ENCODE results near the gene USP5. TPM values are rescaled to one million over a fixed set of nuclear protein-coding genes. Genes with fewer than 3 reads are reported as not detected.

USP5 gene
- polyA plus RNA-seq, 3 donors, result 55.0 to 70.2 (median 58.4) TPM

DNA sequence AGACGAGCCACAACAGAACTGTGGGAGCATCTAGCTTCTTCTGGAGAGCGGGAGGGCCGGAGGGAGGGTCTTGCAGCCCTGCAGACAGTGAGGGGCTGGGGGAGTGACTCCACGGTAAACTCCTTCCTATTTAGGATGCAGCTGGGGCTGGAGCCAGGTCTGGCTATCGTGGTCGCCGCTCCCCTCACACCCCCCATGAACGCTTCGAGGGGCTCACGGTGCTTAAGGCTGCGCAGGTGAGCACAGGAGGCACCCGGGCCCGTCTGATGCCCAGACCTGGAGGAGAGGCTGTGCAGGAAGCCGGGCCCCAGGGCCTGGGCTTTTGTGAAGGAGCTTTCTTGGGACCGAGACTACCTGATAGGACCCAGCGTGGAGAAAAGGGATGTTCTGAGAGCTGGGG lies 15.1 kb upstream of the USP5 start:
- no peak for DNase-seq (ENCODE audit: extremely low read depth in 1 of 11, low read depth in 9 of 11, low spot score in 4 of 11)

DNA sequence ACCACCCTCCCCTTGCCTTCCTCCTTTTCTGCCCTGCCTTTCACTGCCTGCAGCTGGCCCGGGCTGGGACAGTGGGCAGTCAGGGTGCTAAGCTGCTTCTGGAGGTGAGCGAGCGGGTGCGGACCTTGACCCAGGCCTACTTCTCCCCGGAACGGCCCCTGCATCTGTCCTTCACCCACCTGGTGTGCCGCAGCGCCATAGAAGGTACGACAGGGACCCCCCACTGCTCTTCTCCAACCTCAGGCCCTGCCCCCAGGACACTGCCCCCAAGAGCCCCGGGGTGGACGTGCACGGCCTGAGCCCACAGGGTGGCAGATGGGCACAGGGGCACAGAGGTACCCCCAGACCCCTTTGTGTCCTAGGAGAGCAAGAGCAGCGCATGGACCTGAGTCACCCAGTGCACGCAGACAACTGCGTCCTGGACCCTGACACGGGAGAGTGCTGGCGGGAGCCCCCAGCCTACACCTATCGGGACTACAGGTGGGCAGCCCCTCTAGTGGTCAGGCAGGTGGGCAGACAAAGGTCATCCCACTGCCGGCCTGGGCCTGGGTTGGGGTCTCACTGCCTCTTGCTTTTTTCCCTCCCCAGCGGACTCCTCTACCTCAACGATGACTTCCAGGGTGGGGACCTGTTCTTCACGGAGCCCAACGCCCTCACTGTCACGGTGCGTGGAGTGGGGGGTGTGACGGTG lies 14.4 kb upstream of the USP5 start:
- DNase-seq (ENCODE audit: extremely low read depth in 1 of 11, low read depth in 9 of 11, low spot score in 4 of 11), result no peak

DNA sequence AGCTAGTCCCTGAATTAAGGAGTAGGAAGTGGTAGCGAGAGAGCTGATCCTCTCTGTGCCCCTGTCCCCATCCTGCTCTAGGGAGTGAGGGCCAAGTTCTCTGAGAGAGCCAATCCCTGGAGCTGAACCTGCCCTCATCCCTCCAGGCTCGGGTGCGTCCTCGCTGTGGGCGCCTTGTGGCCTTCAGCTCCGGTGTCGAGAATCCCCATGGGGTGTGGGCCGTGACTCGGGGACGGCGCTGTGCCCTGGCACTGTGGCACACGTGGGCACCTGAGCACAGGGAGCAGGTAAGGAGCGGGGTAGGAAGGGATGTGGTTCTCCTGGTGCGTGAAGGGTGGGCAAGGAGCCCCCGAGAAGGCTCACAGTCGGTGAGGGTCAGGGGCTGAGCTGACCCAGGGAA lies 13.1 kb upstream of the USP5 start:
- no peak for DNase-seq (ENCODE audit: extremely low read depth in 1 of 11, low read depth in 9 of 11, low spot score in 4 of 11)

DNA sequence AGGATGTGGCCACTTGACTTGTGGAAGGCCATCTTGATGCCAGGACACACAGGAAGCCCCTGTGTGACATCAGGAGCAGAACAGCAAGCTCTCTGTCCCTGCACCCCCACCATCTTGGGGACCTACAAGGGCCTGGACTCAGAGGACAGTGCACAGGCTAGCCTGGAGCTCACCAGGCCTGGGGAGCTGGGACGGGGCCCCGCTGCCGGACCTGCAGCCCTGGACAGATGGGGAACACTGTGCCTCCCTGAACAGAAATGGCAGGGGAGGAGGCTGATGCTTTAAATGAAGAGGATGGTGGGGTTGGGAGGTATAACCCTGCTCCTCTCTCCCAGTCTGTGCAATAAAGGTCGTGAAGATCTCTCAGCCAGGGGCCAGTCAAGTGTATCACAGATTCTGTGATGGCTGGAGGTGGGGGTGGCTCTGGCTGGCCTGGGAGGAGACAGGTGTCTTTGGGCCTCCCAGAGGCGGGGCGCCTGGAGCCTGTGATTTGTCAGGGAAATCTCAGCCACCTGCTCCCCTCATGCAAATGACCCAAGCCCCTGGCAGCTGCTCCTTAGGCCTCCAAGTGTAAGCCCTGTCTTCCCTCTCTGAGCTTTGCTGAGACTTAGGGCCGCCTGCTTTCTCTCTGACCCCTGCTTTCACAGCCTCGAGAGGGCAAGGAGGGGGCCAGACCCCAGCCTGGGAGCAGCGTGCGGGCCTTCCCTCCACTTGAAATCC lies 12.3 kb upstream of the USP5 start:
- DNase-seq (ENCODE audit: extremely low read depth in 1 of 11, low read depth in 9 of 11, low spot score in 4 of 11), result no peak

DNA sequence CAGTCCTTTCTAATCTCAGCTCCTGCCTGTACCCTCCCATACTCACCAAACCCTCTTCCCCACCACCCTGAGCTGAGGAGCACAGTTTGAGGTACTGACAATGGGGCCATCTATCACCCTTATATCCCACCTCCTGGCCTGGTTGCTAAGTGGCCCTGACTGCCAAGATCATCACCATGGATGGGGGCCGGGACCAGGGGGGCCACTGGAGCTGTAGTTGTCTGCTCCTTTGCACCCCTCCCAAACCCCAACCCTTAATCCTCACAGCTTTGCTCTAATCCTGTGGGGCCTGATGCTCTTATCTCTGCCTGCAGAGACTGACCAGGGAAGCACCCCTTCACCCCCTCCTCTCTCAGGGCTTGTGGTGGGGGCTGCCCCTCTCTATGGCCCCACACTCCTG lies 11.6 kb upstream of the USP5 start:
- no peak for DNase-seq (ENCODE audit: extremely low read depth in 1 of 11, low read depth in 9 of 11, low spot score in 4 of 11)

DNA sequence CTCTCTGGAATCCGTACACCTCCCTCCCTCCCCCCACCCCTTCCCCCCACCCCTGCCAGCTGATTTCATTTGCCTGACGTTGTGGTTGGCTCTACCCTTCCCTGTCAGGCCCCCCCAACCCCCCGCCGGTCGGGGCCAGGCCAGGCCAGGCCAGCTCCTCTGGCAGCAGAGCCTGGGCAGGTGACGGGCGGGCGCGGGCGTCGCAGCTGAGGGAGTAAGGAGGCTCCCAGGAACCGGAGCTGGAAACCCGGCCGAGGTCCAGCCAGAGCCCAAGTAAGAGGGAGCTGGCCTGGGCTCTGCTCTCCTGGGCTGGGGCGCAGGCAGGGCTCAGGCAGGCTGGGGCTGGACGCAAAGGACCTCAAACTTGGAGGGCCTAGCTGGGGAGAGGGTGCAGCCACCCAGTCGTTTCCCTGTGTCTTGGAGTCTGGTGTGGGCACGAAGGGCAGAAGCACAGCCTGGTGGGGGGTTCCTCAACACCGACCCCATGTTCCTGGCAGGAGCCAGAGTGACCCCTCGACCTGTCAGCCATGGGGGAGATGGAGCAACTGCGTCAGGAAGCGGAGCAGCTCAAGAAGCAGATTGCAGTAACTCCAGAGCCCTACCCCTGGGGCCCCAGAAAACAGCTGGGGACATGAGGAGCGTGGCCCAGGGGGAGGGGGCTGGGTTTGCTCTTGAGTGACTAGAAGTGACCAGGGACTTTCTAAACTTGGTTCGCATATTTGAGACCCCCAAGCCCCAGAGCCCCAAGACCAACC lies 11.0 kb upstream of the USP5 start, which contains the start of gene GNB3:
TSS of gene GNB3 (plus strand) at position 165 of the 755 bp plus-strand sequence. CDS start at position 528, 363 bp downstream.
- no peak for DNase-seq (ENCODE audit: extremely low read depth in 1 of 11, low read depth in 9 of 11, low spot score in 4 of 11)

DNA sequence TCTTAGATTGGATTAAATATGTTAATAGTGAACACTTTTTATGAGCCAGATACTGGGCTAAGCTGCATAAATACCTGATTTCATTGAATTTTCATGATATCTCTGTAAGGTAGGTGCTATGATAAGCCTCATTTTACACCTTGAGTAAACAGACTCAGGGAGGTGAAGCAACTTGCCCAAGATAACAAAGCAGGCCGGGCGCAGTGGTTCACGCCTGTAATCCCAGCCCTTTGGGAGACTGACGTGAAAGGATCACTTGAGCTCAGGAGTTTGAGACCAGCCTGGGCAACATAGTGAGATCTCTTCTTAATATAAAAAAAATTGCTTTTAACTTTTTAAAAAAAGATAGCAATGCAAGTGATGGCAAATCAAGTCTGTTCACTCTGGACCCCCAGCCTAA lies 9.9 kb upstream of the USP5 start:
- DNase-seq (ENCODE audit: extremely low read depth in 1 of 11, low read depth in 9 of 11, low spot score in 4 of 11), result no peak

DNA sequence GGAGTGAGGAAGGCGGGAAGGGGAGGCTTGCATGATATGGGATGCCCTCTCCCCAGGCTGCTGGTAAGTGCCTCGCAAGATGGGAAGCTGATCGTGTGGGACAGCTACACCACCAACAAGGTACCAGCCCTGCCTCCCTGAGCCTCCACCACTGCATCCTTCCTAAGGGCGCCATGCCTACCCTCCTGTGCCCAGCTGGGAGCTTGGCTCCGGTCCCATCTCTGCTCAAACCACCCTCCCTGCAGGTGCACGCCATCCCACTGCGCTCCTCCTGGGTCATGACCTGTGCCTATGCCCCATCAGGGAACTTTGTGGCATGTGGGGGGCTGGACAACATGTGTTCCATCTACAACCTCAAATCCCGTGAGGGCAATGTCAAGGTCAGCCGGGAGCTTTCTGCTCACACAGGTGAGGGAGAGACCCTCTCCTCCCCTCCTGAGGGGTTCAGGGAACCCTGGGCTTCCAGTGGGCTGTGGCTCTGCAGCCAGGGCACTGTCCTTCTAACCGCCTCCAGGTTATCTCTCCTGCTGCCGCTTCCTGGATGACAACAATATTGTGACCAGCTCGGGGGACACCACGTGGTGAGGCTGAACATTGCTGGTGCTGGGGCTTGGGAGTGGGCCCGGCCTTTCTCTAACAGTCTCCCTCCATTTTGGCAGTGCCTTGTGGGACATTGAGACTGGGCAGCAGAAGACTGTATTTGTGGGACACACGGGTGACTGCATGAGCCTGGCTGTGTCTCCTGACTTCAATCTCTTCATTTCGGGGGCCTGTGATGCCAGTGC lies 8.6 kb upstream of the USP5 start:
- DNase-seq (ENCODE audit: extremely low read depth in 1 of 11, low read depth in 9 of 11, low spot score in 4 of 11), result no peak

DNA sequence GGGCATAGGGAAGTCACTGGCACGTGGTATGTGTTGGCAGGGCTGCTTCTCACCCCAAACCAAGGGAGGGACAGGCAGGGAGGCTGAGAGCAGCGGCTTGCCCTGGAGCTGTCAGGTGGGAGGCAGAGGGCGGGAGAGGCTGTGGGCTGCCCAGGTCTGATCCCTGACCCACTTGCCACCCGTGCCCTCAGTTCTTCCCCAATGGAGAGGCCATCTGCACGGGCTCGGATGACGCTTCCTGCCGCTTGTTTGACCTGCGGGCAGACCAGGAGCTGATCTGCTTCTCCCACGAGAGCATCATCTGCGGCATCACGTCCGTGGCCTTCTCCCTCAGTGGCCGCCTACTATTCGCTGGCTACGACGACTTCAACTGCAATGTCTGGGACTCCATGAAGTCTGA lies 6.6 kb upstream of the USP5 start:
- no peak for DNase-seq (ENCODE audit: extremely low read depth in 1 of 11, low read depth in 9 of 11, low spot score in 4 of 11)

DNA sequence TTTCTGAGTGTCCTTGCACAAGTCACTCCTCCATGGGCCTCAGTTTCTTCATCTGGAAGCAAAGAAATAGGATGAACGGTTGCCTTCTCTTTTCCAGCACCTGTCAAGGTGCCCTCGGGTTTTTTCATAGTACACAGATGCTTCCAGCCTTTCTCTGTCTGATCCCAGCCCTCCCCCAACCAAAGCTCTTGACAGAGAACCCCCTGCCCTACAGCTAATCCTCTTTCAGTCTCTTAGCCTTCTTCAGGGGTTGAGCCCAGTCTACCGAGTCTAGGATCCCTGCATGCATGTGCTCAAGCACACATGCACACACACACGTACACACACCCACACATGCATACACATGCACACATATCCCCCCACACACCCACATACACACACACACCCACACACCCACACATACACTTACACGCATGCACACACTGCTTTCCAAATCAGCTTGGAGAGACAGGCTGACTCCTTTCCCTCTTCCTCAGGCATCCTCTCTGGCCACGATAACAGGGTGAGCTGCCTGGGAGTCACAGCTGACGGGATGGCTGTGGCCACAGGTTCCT lies 5.6 kb upstream of the USP5 start:
- no peak for DNase-seq (ENCODE audit: extremely low read depth in 1 of 11, low read depth in 9 of 11, low spot score in 4 of 11)

DNA sequence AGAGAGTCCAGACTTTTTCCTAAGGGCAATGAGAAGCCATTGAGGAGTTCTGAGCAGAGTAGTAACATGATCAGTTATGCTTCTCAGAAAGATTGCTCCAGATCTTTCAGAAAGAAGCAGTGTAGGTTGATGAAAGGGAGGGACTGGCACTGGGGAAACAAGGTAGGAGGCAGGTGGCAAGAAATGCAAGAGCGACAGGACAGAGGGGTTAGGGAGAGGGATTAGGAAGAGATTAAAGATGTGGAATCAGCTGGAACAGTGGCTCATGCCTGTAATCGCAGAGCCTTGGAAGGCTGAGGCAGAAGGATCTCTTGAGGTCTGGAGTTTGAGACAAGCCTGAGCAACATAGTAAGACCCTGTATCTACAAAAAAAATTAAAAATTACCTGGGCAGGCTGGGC lies 4.3 kb upstream of the USP5 start:
- no peak for DNase-seq (ENCODE audit: extremely low read depth in 1 of 11, low read depth in 9 of 11, low spot score in 4 of 11)

DNA sequence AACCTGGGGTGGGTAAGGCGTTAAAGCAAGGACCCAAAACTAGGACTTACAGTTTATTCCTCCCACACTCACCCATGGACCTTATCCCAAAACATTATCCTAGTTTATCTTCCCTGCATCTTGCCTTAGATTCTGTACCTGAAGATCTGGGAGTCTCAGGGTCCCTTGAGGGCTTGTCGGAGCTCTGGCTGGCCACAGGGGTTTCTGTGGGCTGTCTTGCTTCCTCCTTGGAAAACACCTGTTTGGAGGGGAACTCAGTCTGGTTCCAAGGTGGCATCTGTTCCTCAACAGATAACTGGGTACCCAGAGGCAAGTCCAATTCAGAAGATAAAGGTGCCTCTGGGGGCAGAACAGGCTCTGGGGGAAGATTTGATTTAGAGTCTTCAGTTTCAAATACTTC lies 2.5 kb upstream of the USP5 start:
- no peak for DNase-seq (ENCODE audit: extremely low read depth in 1 of 11, low read depth in 9 of 11, low spot score in 4 of 11)

DNA sequence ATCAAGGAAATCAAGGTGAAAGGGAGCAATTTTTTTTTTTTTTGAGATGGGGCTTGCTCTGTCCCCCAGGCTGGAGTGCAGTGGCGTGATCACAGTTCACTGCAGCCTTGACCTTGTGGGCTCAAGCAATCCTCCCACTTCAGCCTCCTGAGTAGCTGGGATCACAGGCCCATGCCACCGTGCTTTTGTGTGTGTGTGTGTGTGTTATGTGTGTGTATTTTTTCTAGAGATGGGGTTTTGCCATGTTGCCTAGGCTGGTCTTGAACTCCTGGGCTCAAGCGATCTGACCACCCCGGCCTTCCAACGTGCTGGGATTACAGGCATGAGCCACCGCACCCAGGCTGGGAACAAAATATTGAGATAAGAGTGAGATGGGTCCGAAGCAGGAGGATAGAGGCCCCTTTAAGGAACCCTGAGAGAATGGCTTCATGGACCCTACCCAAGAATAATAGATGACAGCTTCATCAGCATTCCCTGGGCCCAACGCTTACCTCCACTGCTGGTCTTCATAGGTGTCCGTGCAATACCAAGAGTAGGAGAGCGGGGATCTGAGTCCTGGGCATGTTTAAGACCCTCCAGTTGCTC lies 1.9 kb upstream of the USP5 start:
- no peak for DNase-seq (ENCODE audit: extremely low read depth in 1 of 11, low read depth in 9 of 11, low spot score in 4 of 11)

DNA sequence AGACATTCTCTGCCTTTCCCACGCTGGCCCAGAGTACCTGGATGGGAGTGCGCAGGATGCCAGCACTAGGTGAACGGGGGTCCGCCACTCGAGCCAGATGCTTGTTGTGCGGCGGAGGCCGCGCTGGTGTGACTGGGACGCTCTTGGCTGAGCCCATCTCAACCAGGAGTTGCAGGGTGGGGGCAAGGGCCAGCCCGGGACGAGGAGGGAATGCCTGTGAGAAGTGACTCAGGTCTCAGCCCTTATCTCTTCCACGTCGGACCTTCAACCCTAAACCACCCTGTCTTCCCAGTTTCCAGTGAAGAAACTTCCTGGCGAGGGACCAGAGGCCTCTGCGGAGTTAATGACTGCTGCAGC lies 1.2 kb upstream of the USP5 start:
- DNase-seq (ENCODE audit: extremely low read depth in 1 of 11, low read depth in 9 of 11, low spot score in 4 of 11), result no peak

DNA sequence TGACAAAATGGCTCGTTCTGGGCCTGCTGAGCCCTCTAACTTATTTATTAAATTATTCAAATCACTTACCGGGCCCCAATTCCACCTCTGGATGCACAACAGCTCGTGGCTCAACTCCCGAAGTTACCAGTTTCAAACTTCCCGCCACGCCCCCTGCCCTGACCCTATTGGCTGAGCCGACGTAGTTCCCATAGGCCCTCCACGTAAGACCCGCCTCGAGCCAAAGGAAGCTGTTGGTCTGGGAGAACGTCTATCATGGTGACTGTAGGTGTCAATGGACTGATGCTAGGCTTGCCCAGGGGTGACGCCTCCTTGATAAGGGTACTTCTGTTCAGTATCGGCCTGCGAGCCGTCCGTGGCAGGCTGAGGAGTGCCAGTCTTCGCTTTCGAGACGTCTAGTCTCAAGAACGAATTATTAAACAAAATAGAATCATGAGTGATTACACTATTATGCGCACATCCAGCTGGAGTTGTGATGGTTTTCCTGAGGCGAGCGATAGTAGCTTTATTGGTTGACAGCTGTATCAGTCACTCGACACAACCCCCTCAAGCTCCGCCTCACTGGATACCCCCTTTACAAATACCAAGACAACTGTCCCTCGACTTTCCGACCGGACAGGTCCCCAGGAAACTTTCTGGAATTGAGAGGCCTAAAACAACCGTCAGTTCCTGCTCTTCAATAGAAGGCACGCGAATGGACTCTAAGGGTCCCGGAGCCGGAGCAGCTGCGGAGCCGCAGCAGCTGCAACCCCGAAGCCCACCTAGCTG lies 613 bp upstream of the USP5 start, which contains the start of gene CDCA3:
TSS of gene CDCA3 (minus strand) at position 134 of the 768 bp plus-strand sequence. CDS start 334 bp downstream, outside the sequence.
- peak; percentile 83 to 97 (median 91) for DNase-seq (ENCODE audit: extremely low read depth in 1 of 11, low read depth in 9 of 11, low spot score in 4 of 11)

DNA sequence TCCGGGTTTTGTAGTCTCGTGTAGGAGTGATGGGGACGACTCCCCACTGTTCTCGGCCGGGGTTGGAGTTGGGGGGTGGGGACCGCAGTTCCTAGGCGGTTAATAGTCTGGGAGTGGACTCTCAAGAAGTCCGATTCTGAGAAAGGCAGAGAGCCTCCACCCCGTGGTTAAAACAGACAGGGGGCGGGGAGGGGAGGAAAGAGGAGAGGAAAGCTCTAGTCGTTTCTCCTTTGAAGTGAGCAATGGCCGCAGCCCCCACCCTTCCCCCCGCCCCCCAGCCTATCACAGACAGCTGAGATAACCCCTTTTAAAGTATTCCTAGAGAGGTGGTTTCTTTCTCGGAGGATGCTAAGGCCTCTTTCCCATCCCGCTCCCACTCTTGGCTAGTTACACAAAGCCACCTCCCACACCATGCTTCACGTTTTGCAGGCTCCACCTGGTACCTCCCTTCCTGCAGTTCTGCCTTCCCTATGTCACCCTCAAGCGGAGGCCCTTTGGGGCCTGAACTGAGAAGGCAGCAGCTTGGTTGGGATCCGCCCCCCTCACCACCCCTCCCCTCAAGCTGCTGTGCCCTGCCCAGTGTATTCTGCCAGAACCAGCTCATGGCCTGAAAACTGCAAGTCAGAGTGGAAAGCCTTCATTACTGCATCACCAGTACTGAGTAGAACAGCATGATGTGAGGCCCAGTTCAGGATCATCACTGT lies 853 bp downstream of the USP5 start:
- no peak for DNase-seq (ENCODE audit: extremely low read depth in 1 of 11, low read depth in 9 of 11, low spot score in 4 of 11)

DNA sequence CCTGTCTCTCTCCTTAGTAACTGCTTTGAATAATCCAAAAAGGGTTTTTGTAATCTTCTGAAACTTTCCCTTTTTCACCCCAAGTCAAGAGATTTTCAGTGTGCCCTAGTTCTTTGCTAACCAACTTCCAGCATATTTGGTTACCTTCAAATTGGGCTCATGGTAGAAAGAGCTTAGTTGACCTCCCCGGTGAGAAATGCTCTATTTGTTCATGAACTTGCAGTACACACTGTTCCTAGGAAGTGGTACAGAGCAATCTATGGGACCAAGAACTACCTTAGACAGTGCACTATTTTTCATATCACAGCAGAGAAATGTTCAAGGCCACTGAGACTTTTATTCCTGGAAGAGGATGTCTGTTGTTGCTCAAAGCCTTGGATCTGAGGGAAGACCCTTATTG lies 1.7 kb downstream of the USP5 start:
- DNase-seq (ENCODE audit: extremely low read depth in 1 of 11, low read depth in 9 of 11, low spot score in 4 of 11), result no peak

Measured in renal cortex interstitium (tissue), 11 donors.